Neural cell (in vitro differentiated cells): ENCODE results near the gene INS. TPM values are rescaled to one million over a fixed set of nuclear protein-coding genes. Genes with fewer than 3 reads are reported as not detected.

ENCODE experiments used
- H2AFZ ChIP-seq: fragments of 200-600, 300-800 bp; sonication (generic), shearing (Covaris generic); 2 replicates; pipeline ENCODE4 v1.6.0; 2014; ENCODE audit warnings: low read depth, mild to moderate bottlenecking, antibody characterized with exemption, low read length, moderate library complexity
- H3F3A ChIP-seq: fragments of 200-600 bp; shearing (Covaris generic); 2 replicates; pipeline ENCODE4 v1.6.1; 2016; ENCODE audit warnings: mild to moderate bottlenecking, moderate library complexity, mixed read lengths, antibody characterized with exemption, low read length; ENCODE audit not compliant: insufficient read depth, poor library complexity, severe bottlenecking
- H3K27ac ChIP-seq: fragments of 200-600, 300-800 bp; sonication (generic), shearing (Covaris generic); 2 replicates; pipeline ENCODE4 v1.5.1; 2014; ENCODE audit warnings: mild to moderate bottlenecking, low read length, moderate library complexity
- H3K27me3 ChIP-seq: fragments of 300-800, 200-600 bp; sonication (generic), shearing (Covaris generic); 2 replicates; pipeline ENCODE4 v1.6.0; 2014; ENCODE audit warnings: mild to moderate bottlenecking, low read depth, low read length, moderate library complexity; ENCODE audit not compliant: insufficient read depth
- H3K36me3 ChIP-seq: fragments of 300-800, 200-600 bp; sonication (generic), shearing (Covaris generic); 2 replicates; pipeline ENCODE4 v1.5.1; 2014; ENCODE audit warnings: mild to moderate bottlenecking, antibody characterized with exemption, low read length, moderate library complexity; ENCODE audit not compliant: insufficient read depth
- H3K4me2 ChIP-seq: fragments of 300-800, 200-600 bp; sonication (generic), shearing (Covaris generic); 2 replicates; pipeline ENCODE4 v1.6.0; 2014; ENCODE audit warnings: mild to moderate bottlenecking, low read length
- H3K4me3 ChIP-seq: fragments of 300-800, 200-600 bp; sonication (generic), shearing (Covaris generic); 2 replicates; pipeline ENCODE4 v1.5.1; 2014; ENCODE audit warnings: mild to moderate bottlenecking, low read length, moderate library complexity
- H3K79me2 ChIP-seq: fragments of 200-600 bp; shearing (Covaris generic); replicated peaks from 2 replicates; pipeline ENCODE4 v1.6.0; 2014; ENCODE audit warnings: mild to moderate bottlenecking, low read length, moderate library complexity; ENCODE audit not compliant: insufficient read depth
- H3K9ac ChIP-seq: fragments of 300-800, 200-600 bp; sonication (generic), shearing (Covaris generic); 2 replicates; pipeline ENCODE4 v1.6.1; 2016; ENCODE audit warnings: mild to moderate bottlenecking, low read length, mixed read lengths
- H3K9me2 ChIP-seq: fragments of 200-600 bp; shearing (Covaris generic); 2 replicates; pipeline ENCODE4 v1.6.1; 2016; ENCODE audit warnings: mild to moderate bottlenecking, low read length, mixed read lengths; ENCODE audit not compliant: insufficient read depth
- H3K9me3 ChIP-seq: fragments of 200-600, 300-800 bp; sonication (generic), shearing (Covaris generic); 2 replicates; pipeline ENCODE4 v1.6.1; 2016; ENCODE audit warnings: mild to moderate bottlenecking, mixed run types, low read length, moderate library complexity, mixed read lengths
- H4K20me1 ChIP-seq: fragments of 200-600 bp; shearing (Covaris generic); 2 replicates; pipeline ENCODE4 v1.6.1; 2016; ENCODE audit warnings: mild to moderate bottlenecking, mixed run types; ENCODE audit not compliant: insufficient read depth
- EP300 ChIP-seq: fragments of 450-650 bp; conservative IDR thresholded peaks from 2 replicates; pipeline ENCODE4 v1.6.1; 2014; ENCODE audit warnings: antibody characterized with exemption, mild to moderate bottlenecking, moderate library complexity; ENCODE audit not compliant: poor library complexity, severe bottlenecking
- EZH2 ChIP-seq: fragments of 200-600, 300-800 bp; shearing (Covaris generic), sonication (generic); IDR thresholded peaks from 2 replicates; pipeline ENCODE4 v1.6.1; 2014; ENCODE audit warnings: antibody characterized with exemption, low read length, borderline replicate concordance, mild to moderate bottlenecking; ENCODE audit not compliant: insufficient read depth, poor library complexity, severe bottlenecking
- MXI1 ChIP-seq: fragments of 450-650 bp; conservative IDR thresholded peaks from 2 replicates; pipeline ENCODE4 v1.6.1; 2014; ENCODE audit warnings: antibody characterized with exemption, mild to moderate bottlenecking; ENCODE audit not compliant: poor library complexity, severe bottlenecking
- POLR2AphosphoS5 ChIP-seq: IDR thresholded peaks from 2 replicates; pipeline ENCODE4 v1.6.1; 2012
- RAD21 ChIP-seq: fragments of 450-650 bp; conservative IDR thresholded peaks from 2 replicates; pipeline ENCODE4 v1.6.1; 2014; ENCODE audit warnings: antibody characterized with exemption, mild to moderate bottlenecking, moderate library complexity
- SMC3 ChIP-seq: fragments of 450-650 bp; conservative IDR thresholded peaks from 2 replicates; pipeline ENCODE4 v1.6.1; 2014; ENCODE audit warnings: antibody characterized with exemption, mild to moderate bottlenecking, moderate library complexity; ENCODE audit not compliant: poor library complexity
- TAF1 ChIP-seq: IDR thresholded peaks from 2 replicates; pipeline ENCODE4 v1.6.1; 2012; ENCODE audit warnings: low read depth
- polyA plus RNA-seq: library from polyadenylated mRNA; depleted of rRNA; stranded (reverse); fragments of >200 nt; gene quantifications from 2 replicates; pipeline ENCODE4 v1.2.3, GENCODE V29; 2014
- TF ChIP-seq, protein P1 (sequence below): fragments of 450-650 bp; IDR thresholded peaks from 2 replicates; pipeline ENCODE4 v1.5.1; 2014; ENCODE audit warnings: antibody characterized with exemption, mild to moderate bottlenecking, moderate library complexity; ENCODE audit not compliant: poor library complexity, severe bottlenecking
- TF ChIP-seq, protein P2 (sequence below): IDR thresholded peaks from 2 replicates; pipeline ENCODE4 v1.6.1; 2012; ENCODE audit warnings: borderline replicate concordance

The INS gene
- polyA plus RNA-seq, 1 donor from 2014 or later: not detected

DNA sequence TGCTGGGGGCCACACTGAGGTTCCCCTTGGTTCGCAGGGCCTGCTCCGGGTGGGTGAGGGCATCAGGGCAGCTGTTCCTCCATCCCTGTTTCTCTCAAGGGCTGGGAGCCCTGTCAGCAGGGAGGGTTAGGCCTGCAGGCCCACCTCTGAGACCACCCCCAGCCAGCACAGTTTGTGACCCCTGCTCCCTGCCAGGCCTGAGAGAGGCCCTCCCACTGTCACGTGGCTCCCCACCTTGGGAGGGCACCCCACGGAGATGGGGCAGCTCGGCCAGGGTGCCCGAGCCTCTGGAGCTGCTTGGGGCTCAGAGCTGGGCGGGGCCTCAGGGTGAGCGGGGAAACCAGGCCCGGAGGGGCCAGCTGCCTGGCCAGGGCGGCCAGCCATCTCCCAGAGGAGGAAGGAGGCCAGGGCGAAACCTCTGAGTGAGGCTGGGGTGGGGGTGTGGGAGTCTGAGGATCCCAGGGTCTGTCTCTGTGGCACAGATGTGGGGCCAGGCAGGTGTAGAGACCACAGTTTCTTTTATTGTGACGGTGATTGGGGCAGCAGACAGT is 2.5 kb upstream of the INS start:
- TF ChIP-seq, protein P1, sequence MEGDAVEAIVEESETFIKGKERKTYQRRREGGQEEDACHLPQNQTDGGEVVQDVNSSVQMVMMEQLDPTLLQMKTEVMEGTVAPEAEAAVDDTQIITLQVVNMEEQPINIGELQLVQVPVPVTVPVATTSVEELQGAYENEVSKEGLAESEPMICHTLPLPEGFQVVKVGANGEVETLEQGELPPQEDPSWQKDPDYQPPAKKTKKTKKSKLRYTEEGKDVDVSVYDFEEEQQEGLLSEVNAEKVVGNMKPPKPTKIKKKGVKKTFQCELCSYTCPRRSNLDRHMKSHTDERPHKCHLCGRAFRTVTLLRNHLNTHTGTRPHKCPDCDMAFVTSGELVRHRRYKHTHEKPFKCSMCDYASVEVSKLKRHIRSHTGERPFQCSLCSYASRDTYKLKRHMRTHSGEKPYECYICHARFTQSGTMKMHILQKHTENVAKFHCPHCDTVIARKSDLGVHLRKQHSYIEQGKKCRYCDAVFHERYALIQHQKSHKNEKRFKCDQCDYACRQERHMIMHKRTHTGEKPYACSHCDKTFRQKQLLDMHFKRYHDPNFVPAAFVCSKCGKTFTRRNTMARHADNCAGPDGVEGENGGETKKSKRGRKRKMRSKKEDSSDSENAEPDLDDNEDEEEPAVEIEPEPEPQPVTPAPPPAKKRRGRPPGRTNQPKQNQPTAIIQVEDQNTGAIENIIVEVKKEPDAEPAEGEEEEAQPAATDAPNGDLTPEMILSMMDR: no peak
- no peak for TF ChIP-seq EP300
- TF ChIP-seq, protein P2, sequence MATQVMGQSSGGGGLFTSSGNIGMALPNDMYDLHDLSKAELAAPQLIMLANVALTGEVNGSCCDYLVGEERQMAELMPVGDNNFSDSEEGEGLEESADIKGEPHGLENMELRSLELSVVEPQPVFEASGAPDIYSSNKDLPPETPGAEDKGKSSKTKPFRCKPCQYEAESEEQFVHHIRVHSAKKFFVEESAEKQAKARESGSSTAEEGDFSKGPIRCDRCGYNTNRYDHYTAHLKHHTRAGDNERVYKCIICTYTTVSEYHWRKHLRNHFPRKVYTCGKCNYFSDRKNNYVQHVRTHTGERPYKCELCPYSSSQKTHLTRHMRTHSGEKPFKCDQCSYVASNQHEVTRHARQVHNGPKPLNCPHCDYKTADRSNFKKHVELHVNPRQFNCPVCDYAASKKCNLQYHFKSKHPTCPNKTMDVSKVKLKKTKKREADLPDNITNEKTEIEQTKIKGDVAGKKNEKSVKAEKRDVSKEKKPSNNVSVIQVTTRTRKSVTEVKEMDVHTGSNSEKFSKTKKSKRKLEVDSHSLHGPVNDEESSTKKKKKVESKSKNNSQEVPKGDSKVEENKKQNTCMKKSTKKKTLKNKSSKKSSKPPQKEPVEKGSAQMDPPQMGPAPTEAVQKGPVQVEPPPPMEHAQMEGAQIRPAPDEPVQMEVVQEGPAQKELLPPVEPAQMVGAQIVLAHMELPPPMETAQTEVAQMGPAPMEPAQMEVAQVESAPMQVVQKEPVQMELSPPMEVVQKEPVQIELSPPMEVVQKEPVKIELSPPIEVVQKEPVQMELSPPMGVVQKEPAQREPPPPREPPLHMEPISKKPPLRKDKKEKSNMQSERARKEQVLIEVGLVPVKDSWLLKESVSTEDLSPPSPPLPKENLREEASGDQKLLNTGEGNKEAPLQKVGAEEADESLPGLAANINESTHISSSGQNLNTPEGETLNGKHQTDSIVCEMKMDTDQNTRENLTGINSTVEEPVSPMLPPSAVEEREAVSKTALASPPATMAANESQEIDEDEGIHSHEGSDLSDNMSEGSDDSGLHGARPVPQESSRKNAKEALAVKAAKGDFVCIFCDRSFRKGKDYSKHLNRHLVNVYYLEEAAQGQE: no peak
- TF ChIP-seq SMC3: no peak
- no peak for TF ChIP-seq RAD21
- TF ChIP-seq MXI1: no peak
- TF ChIP-seq EZH2: no peak
- no peak for TF ChIP-seq POLR2AphosphoS5
- no peak for TF ChIP-seq TAF1
- H3K9ac ChIP-seq: no peak overlapping the region
- H3F3A ChIP-seq: no peaks in the 10 kb centered on the region
- no peaks in the 10 kb centered on the region for H3K9me2 ChIP-seq
- no peaks in the 10 kb centered on the region for H3K79me2 ChIP-seq
- H3K27ac ChIP-seq: no peak overlapping the region
- H2AFZ ChIP-seq: no peak overlapping the region
- no peaks in the 10 kb centered on the region for H3K36me3 ChIP-seq
- no peak overlapping the region for H3K4me2 ChIP-seq
- no peak overlapping the region for H3K4me3 ChIP-seq
- no peaks in the 10 kb centered on the region for H3K27me3 ChIP-seq
- H4K20me1 ChIP-seq: no peaks in the 10 kb centered on the region
- no peaks in the 10 kb centered on the region for H3K9me3 ChIP-seq

DNA sequence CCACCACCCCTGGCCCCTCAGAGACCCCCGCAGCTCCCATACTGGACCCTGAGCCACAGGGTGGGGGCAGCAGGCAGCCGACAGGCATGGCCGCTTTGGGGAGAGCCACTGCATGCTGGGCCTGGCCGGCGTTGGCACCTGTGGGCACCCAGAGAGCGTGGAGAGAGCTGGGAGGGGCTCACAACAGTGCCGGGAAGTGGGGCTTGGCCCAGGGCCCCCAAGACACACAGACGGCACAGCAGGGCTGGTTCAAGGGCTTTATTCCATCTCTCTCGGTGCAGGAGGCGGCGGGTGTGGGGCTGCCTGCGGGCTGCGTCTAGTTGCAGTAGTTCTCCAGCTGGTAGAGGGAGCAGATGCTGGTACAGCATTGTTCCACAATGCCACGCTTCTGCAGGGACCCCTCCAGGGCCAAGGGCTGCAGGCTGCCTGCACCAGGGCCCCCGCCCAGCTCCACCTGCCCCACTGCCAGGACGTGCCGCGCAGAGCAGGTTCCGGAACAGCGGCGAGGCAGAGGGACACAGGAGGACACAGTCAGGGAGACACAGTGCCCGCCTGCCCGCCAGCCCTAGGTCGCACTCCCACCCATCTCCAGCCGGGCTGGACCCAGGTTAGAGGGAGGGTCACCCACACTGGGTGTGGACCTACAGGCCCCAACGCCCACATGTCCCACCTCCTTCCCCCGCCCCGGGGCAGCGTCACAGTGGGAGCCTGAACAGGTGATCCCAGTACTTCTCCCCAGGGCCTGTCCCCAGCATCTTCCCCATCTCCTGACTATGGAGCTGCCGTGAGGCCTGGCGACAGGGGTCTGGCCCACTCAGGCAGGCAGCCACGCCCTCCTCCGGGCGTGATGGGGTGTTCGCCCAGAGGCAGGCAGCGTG is 1.2 kb downstream of the INS start:
- Histone ChIP-seq H3K4me2 (no peak overlapping the region), H2AFZ (no peak overlapping the region), H3K9me3 (no peaks in the 10 kb centered on the region), H4K20me1 (no peaks in the 10 kb centered on the region), H3K36me3 (no peaks in the 10 kb centered on the region), H3F3A (no peaks in the 10 kb centered on the region), H3K79me2 (no peaks in the 10 kb centered on the region), H3K4me3 (no peak overlapping the region), H3K27me3 (no peaks in the 10 kb centered on the region), H3K9me2 (no peaks in the 10 kb centered on the region), H3K27ac (no peak overlapping the region), H3K9ac (no peak overlapping the region)
- TF ChIP-seq EZH2 (no peak), RAD21 (no peak), MXI1 (no peak), POLR2AphosphoS5 (no peak)
- TF ChIP-seq, protein P1: no peak
- TF ChIP-seq, protein P2: no peak
